Stimulated activated CD4-positive, alpha-beta T cell treated with anti-CD3 and anti-CD28 coated beads, Interleukin-1b, Interleukin-23, amount 100 ng/mL, for 1 hour (primary cell): ENCODE results near the gene NFATC2.

ENCODE experiments used
- DNase-seq, 2 donors: peaks; one replicate each; pipeline ENCODE4 v3.0.0-alpha.2; 2020; ENCODE audit warnings: low read depth in 2 of 2

Gene NFATC2

DNA sequence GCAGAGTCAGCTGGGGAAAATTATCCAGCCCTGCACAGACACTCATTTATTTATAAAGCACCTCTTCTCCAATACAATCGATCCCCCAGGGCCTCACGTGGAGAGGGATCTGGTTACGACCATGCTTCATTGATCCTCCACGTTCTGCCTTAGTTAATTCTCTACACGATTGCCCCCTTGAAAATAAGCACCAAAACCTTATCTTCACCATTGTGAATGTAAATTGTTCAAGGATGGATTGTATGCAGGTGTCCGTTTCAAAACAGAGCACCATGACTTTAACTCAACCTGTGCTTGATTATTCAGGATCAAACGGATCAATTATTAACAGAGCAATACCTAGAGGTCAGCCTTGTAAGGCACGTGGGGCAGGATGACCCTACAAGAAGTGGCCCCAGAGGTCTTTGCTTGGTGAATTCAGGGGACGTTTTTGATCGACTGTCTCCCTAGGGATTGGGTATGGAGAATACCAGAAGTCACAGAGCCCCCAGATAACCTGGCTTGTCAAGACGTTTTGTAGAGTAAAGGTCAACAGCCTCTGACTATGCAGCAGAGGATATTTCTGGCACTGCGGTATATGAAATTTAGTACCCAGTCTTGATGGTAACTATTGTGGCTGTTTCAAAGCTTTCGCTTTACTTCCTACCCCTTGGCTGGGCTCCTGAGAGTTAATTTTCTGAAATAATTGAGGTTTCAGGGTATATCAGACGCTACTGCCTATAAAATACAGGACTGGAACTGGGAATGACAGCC, 112.1 kb downstream of the NFATC2 start:
- no peak for DNase-seq

DNA sequence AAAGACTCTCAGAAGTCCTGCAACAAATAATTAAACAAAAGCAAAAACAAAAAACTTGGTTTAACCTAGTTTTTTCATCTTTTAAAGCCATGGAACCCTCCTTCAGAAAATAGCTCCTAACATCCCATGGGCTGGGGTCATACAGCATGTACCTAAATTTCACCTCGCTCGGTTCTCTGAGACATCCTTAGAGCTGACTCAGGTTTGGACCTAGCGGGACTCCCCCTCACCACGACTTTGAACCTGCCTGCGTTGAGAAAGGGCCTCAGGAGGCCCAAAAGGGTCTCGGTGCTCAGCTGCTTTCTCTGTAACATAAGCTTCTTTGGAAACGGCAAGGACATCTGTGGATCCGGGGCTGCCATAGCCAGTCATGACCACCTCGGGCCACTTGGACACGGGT, 112.8 kb downstream of the NFATC2 start:
- no peak for DNase-seq

DNA sequence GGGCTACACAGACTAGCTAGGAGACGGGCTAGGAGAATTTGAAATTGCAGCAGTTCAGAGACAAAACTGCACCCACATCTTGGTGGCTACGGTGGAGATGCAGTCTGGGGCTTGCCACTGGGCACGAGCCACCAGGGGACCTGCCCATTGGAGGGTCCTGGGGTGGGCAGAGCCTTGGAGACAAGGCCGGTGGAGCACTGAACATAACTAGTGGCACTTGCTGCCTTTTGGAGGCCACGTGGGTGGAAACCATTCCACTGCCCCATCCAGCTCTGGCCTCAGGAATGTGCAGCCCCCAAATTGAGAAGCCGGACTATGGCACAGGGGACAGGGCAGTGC, 113.4 kb downstream of the NFATC2 start:
- DNase-seq, result no peak

DNA sequence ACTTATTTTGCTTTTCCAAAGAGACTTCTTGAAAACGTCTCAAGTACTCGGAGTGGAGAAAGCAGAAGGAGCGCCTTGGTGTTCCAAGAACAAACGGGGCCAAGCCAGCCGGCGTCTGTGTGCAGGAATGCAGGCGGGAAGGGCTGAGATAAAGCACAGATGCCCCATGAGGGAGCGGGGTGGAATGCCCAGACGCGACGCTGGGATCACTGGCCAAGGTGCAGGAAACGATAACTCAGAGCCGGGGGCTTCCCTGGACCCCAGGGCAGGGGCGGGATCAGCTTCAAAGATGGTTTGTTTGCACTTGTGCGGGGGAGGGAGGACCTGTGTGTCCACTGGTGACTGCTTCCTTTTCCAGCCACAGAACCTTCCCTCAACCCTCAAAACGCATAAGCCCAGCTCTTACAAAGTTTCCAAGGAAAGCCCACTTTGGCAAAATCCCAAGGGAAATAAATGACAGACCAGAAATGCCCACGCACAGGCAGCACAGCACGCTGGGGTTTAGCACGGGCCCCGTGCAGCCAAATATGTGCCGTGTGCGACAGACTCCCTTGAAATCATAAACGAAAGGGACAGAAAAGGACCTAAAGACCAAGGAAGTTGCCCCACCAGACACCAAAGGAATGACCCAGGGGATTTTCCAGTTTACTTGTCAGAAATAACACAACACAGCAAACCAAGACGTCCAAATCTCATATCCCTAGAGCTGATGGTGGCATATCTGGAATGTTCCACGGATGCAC, 113.9 kb downstream of the NFATC2 start:
- DNase-seq, result no peak

DNA sequence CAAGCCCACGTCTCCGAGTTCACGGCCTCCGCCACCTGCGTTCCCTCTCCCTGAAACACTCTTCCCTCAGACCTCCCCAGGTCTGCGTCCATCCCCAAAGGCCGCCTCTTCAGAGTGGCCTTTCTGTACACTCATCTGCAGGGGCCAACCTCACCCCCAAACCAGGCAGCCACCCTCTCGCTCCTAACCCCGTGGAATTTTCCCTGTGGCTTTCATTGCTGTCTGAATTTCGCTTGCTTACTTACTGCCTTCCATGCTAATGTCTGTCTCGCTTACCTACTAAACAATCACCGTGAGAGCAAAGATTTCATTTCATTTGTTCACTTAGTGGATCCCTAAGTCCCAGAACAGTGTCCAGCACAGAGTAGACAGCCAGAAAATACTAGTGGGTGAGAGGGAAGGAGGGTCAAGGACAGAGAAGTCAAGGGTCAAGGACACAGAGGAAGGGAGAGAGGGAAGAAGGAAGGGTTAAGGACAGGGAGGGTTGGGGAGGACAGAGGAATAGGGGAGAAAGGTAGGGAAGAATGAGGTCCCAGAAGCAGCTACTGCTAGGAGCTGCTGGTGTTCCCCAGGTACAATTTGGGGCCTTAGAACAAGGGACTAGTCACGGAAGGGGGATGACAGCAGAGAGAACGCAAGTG, 114.7 kb downstream of the NFATC2 start:
- DNase-seq, result no peak

DNA sequence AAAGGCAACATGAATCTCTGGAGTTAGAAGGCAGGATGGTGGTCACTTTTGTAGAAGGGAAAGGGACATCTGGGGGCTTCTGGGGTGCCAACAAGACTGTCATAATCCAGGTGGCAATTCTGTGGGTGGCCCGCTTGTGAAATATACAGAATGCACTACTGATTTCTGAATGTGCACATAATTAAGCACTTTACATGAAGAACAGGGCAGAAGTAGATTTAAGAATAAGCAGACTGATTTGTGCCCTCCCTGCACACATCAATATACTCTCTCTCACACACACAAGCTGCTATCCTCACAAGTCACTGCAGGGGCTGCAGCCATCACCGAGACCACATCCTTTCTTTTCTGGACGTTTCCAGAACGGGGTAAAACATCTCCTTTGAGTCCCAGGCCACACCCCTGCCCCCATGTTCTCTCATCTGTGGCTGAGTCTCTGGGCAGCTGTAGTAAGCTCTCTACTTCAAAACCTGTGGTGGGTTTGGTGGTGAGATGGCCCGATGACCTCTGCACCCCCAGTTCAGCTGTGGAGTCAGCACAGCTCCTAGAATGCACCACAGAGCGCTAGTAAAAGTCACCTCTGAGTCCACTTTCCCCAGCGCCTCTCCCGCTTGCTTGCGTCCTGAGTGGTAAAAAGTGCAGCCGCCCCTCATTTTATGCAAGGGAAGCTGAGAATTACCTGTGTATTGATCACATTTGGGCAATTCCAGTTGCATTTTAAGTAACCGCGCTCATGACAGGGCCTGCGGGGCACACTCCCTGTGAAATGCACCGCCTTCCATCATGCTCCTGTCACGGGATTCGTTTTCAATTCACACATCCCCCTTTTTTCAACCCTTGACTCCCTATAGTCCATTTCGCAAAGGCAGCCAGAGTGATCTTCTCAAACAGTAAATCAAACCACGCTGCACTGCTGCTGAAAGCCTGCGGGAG, 115.5 kb downstream of the NFATC2 start:
- no peak for DNase-seq

DNA sequence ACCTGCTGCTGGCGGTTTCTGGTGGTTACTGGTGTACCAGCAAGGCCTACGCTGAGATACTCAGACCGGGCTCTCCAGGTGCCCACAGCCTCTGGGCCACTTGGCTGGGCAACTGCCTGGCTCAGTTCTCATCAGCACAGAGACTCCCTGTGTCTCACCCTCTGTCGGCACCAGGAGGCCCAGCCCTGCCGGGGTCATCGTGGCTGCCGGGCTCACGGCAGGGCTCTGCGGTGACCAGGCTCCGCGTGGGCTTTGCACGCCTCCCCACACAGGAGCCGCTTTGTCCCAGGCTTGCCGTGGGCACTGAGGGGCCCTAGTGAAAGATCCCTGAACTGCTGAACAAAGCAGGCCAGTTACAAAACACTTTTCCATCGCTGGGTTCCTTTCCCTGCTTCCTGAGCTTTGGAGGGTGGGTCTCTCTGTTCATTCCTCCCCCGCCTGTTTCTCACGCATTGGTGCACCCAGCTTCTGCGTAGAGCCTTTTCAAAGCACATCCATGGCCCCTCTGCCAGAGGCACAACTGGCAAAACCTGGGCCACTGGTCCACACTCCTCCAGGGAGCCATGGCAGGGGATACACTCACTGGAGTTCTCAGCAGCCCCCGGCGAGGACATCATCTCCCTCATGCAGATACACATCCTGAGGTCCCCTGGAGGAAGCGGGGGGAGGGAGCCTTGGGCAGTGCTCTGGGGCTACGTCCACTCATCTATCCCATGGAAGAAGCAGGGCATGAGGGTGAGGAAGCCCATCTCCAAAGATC, 117.0 kb downstream of the NFATC2 start:
- no peak for DNase-seq

DNA sequence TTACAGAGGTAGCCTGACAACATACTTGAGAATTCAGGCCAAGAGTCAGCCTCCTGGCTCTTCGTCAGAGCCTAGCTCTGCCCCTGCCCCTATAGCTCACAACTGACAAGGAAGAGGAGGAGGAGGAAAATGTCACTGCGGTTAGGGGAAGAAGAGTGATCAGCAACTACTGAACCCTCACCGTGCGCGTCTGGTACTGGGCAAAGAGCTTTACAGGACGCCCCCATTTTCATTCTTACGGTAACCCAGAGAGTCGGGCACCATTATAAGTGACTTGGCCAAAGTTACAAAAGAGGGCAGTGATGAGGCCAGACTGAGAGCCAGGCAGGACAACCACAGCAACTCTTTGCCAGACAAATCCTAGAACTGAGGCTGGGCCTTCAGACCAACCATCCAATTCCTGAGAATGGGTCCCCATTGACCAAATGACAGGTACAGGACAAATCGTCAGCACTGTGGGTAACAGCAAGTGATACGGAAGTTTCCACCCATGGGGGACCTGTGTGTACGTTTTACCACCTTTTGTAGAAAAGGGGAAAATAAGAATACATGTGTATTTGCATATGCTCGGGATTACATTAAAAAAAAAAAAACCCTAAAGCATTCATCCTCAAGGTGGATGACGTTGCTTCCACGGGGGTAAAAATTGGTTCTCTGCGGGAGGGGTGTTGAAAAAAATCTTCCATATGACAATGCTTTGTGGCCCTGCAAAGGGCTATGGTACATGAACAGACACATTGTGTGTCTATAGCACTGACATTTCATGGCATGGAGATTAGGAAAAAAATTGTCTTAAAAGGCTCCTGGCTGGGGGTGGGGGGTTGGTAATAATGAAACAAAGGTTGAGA, 118.0 kb downstream of the NFATC2 start:
- no peak for DNase-seq

DNA sequence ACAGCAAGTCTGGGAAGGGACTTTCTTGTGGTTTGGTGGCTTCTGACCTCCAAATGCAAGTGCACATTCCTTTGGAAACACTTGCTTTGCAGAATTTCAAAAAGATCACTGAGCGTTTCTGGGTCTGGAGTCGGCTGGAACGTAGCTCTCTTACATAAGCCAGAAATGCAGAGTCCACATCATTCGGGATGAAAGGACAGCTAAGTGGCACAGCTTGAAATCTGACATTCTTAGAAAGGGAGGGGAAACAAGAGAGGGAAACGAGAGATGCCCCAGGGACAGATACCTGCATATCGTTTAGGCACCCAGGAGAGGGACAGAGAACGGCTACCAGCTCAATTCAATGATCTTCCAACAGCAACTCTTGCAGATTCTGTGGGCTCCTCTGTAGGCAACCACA, 118.7 kb downstream of the NFATC2 start:
- DNase-seq, result no peak

DNA sequence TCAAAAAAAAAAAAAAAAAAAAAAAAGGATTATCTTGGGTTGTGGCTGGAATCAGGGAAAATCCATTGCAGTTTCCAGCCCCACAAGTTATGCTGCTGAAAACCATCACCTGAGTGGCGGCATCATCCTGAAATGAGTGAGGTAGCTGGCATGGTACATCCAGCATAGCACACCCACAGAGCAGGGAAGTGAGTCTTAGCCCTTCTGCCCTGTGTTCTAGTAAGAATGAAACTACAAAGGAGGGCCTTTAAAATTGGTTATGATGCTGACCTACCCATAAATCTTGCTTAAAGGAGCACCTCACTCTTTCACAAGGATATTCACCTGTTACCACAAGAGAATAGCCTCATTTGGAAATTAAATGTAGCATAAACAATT, 119.2 kb downstream of the NFATC2 start:
- no peak for DNase-seq

DNA sequence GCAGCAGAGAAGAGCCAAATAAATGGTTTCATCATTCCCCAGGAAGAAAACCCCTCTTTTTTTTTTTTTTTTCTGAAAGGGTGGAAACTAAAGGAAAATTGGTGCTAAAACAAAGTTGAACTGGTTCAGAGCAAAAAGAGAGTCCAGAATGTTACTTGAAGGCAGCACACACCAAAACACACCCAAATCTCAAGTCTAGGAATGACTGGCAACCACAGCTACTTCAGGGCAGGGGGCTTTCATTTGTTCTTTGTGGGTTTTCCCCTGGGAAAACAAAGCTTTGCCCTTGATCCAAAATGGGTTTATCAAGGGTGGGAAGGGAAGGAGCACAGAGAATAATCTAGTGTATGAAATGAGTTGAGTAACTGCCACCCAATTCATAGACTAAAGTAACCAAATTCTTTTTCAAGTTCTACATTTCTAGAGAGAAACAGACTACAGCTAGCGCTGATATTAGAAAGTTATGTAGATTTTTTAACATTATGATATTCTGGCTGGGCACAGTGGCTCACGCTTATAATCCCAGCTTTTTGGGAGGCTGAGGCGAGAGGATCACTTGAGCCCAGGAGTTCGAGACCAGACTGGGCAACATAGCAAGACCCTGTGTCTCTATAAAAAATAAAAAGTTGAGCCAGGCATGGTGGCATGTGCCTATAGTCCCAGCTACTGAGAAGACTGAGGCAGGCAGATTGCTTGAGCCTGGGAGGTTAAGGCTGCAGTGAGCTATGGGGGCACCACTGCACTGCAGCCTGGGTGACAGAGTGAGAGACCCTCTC, 119.8 kb downstream of the NFATC2 start:
- DNase-seq, result no peak

DNA sequence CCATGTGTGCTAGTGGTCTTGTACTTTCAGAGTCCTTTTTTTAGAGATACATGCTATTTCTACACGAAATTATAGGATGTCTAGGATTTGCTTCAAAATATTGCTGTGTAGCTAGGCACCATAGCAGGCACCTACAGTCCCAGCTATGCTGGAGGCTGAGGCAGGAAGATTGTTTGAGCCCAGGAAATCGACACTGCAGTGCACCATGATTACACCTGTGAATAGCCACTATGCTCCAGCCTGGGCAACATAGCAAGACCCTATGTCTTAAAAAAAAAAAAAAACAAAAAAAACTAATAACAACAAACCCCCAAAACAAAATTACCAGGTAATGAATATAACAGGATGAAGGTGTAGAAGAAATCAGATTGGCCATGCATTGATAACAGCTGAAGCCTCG, 121.7 kb downstream of the NFATC2 start:
- DNase-seq, result no peak

DNA sequence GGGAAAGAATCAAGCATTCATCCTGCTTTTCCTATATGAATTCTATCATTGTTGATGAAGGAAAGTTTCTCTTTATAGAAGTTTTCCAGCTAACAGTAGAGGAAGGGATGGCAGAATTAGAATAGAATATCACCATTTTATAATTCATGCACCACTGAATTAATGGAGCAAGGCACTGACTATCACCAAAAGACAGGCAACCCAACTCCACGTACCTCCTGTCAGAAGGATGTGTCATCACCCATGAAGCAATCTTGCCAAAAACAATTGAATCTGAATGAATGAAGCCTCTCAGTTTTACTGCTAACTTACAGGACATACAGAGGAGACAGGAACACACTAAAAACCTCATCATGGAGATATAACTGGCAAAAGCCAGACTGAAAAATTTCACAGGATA, 122.4 kb downstream of the NFATC2 start:
- no peak for DNase-seq

DNA sequence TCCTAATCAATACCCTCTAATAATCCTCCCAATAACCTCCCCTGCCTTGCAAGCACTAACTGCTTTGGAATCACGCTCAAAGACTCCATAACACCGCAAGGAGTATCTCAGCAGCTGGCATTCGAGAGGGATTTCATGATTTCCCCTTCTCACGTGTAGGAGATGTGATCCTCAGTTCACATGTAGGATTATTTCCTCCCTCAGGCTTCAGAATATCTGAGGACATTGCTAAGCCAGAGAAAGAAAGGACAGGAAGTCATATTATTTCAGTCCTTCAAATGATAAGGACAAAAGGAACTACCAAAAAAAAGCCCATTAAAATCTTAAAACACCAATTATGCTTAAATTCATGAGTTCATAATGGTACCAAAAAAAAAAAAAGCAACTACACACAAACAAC, 122.9 kb downstream of the NFATC2 start:
- no peak for DNase-seq

DNA sequence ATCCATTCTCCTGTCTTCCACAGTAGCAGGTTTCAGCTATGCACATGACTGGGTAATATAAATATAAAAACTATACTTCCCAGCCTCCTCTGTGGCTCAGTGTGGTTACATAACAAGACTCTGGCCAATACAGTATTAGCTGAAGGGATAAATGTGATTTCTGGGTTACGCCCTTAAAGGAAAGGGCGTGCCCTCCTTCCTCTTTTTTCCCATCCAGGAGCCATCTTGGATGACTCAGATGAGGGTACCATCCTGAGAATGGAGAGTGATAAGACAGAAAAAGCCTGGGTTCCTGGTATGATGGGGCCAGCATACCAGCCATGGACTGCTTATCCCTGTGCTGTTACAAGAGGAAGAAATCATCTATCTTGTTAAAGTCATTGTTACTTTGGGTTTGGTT, 123.3 kb downstream of the NFATC2 start:
- no peak for DNase-seq

DNA sequence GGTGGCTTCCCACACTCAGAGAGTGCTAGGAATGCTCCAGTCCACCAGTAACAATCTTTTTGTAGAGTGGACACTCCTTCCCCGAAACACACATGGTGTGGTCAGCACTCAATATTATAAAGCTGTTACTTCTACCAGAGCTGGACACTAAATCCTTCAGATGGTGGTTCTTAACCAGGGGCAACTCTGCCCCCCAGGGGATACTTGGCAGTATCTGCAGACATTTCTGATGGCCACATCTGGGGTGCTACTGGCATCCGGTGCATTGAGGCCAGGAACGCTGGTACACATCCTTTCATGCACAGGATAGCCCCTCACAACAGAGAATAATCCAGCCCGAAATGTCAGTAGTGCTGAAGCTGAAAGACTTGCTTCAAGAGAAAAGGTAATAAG, 124.4 kb downstream of the NFATC2 start:
- no peak for DNase-seq

DNA sequence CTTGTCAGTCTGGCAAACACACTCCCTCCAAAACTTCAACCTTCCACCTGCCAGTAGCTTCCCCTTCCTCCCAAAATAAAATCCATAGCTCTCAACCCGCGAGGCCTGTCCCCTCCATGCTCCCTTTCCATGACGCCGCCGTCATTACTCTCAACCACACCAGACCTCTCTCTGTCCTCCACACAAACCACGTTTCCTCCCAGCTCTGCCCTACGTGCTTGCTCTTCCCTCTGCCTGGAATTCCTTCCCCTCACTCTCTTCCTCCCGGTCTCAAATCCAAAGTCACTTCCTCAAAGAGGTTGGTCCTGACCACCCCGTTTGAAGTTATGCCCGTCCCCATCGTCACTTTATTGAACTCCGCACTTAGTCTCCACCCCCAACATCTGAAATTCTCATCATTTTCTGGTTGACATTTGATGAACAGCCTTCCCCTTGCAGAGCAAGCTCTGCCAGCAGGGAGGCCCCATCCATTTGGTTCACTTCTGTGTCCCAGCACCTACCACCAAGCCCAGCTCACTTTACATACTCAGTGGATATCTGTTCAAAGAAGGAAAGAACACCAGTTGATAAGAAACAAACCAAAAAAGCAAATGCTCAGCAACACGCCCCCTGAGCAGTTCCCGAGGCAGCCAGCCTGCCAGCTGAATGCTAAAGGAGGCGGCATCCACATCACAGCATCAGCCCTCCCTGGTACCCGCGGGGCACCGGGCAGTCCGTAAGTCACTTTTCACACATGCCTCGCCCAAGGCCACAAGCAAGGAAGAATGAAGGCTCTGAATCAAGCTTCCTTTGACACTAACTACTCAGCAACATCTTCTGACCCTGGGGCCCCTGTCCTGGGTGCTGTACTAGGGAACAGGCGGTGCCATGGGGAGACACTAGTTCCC, 125.0 kb downstream of the NFATC2 start:
- DNase-seq, result no peak

DNA sequence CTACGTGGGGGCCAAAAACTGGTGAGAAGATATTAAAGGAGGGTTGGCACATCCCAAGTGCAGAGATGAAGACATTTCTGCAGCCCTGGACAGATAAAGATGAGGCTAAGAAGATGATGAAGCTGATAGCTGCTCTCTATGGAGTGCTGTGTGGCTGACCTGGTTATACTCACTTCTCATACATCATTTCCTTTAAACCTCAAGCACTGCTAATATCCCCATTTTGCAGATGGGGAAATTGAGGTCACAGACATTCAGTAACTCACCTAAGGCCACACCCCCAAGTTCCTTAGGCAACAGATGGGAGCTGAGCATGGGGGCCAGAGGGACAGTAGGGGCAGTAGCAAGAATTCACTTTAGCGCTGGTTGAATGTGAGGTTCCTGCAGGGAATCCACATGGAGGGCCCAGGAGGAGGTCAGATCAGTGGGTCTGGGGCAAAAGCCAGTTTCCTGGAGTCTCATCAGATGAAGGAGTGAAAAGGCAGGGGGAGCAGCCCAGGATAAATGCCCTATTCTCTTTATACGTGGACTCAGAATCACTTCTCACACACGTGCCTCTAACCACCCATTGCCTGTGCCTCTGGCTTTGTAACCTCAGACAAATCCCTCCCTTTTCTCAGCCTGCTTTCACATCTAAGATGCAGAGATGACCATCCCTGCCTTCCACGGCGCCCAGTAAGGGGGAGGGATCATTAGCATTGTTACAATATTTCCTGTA, 125.8 kb downstream of the NFATC2 start:
- no peak for DNase-seq
